GM19463 (cell line): Measurements from ENCODE around the gene CDK4.
"Not testable (repeated sequence)": the region's sequence is repeated elsewhere in the genome, so short reads cannot be mapped to it uniquely, and the experiment has no call there.

ENCODE experiments used
- ATAC-seq: cut with Tn5 transposase; IDR thresholded peaks from one replicate; pipeline ENCODE4 v1.9.1; 2021; ENCODE audit warnings: mild to moderate bottlenecking, moderate library complexity; ENCODE audit not compliant: unreplicated experiment

Gene CDK4

GRCh38 chr12:57726884-57727757, 25.0 kb downstream of the CDK4 start:
- no peak for ATAC-seq

DNA sequence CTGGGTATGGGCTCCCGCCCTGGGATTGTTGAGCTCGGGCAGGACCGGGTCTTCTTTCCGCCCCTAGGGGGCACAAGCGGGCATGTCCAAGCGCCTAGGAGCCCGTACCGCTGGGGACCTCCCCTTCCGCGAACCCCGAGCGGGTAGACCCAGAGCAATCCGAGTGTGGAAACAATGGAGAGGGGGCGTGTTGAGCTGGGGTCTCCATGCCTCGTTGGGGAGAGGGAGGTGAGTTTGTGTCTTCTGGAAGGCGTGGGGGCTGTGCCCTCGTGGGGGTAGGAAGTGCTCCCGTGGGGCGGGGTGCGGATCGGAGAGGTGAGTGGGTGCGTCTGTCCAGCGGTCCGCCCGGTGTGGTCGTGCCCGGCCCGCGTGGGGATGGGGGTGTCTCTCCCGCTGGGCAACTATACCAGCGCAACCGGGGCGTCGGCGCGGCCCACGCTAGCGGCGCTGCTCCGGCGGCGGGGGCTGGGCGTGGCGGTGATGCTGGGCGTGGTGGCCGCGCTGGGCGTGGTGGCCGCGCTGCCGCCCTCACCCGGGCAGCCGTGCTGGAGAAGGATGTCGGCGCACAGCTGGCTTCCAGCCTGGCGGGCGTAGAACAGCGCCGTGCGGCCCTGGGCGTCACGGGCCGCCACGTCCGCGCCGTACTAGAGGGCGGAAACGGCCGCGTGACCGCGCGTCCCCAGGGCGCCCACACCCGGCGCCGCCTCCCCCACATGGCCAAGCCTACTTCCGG, 25.8 kb downstream of the CDK4 start:
- no peak for ATAC-seq

DNA sequence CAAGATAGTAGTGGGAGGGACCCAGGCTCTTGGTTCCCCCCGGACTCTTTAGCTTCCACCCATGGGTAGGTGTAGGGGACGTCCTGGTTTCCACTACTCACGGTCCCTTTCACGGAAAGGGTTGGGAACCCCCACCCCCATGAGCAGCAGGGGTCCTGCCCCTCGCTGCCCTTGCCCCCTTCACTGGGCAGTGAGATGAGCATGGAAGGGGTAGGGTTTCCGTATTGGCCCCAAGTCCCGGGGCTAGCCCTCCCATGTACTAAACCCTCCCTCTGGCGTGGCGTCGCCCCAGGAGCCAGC, 26.3 kb downstream of the CDK4 start:
- ATAC-seq, result no peak

DNA sequence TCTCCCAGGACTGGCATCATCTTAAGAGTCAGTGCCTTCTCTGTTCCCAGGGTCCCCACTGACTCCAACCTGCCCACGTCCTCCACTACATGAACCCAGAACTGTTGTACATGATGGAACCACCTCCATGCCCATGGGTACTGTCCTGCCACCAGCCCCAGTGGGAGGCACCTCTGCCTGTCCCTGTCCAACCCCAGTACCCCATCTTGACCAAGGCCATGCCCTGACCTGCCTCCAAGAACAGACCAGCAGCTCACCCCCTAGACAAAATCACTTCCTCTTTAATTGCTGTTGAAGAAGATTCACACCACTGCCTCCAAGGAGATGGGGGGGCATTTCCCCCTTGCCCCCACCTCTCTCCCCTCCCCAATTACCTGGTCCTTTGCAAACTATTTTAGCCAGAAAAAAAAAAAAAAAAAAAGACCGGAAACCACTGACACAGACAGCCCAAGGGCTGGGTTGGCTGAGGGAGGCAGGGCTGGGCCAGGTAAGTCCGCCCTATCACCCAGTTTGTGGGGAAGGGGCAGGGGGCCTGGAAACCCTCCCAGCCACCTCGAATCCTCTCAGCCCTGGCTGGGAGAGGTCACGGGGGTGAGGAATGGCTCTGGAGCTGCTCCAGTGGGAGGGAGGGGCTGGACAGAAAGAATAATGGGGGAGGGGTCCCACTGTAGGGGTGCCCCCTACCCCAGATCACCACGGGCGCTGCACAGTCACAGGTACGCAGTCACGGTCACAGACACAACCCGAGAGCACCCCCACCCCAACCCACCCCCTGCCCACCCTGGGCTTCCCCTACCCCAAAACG, 27.0 kb downstream of the CDK4 start:
- no peak for ATAC-seq

GRCh38 chr12:57724003-57724935, 27.8 kb downstream of the CDK4 start:
- no peak for ATAC-seq

- no peak for ATAC-seq
These were observed 28.5 kb downstream of the CDK4 start for GRCh38 chr12:57723630-57723962.

GRCh38 chr12:57722716-57723629, 29.1 kb downstream of the CDK4 start:
- ATAC-seq, result no peak

DNA sequence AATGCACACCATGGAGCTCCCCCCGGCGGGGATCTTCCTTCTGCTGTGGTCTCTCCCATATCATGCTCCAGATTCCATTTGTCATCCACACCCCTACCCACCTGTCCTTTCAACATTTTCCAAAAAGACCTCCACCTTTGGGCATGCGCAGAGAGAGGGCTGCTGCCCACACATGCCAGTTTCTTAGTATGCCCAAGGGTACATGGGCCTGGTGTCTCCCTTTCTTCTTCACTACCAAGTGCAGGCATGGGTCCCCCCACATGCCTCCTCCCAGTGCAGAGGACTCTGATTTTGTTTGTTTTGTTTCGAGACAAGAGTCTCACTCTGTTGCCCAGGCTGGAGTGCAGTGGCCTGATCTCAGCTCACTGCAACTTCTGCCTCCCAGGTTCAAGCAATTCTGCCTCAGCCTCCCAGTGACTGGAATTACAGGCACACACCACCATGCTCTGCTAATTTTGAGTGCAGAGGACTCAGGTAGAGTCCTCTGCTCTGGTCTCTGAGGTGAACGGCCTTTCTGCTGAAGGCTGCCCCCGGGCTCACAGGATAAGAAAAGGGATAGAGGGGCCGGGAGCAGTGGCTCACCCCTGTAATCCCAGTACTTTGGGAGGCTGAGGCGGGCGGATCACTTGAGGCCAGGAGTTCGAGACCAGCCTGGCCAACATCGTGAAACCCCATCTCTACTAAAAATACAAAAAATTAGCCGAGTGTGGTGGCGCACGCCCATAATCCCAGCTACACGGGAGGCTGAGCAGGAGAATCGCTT, 30.1 kb downstream of the CDK4 start:
- ATAC-seq, result not testable (repeated sequence)

DNA sequence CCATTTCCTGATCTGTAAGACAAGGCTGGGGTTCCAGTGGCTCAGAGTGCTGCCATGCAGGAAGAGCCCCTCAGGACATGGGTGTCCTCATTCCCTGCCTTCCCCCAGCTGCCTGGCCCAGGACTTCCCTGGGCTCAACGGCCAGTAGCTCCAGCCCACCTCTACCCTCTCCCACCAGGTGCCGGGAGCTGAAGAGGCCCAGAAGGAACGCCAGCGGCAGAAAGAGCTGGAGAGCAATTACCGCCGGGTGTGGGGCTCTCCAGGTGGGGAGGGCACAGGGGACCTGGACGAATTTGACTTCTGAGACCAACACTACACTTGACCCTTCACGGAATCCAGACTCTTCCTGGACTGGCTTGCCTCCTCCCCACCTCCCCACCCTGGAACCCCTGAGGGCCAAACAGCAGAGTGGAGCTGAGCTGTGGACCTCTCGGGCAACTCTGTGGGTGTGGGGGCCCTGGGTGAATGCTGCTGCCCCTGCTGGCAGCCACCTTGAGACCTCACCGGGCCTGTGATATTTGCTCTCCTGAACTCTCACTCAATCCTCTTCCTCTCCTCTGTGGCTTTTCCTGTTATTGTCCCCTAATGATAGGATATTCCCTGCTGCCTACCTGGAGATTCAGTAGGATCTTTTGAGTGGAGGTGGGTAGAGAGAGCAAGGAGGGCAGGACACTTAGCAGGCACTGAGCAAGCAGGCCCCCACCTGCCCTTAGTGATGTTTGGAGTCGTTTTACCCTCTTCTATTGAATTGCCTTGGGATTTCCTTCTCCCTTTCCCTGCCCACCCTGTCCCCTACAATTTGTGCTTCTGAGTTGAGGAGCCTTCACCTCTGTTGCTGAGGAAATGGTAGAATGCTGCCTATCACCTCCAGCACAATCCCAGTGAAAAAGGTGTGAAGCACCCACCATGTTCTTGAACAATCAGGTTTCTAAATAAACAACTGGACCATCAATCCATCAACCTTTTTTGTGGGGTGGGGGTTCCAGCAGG, 31.2 kb downstream of the CDK4 start:
- no peak for ATAC-seq

- ATAC-seq, result no peak
These were observed 32.1 kb downstream of the CDK4 start for GRCh38 chr12:57719777-57720605.

GRCh38 chr12:57718641-57719528, 33.2 kb downstream of the CDK4 start:
- ATAC-seq, result no peak

DNA sequence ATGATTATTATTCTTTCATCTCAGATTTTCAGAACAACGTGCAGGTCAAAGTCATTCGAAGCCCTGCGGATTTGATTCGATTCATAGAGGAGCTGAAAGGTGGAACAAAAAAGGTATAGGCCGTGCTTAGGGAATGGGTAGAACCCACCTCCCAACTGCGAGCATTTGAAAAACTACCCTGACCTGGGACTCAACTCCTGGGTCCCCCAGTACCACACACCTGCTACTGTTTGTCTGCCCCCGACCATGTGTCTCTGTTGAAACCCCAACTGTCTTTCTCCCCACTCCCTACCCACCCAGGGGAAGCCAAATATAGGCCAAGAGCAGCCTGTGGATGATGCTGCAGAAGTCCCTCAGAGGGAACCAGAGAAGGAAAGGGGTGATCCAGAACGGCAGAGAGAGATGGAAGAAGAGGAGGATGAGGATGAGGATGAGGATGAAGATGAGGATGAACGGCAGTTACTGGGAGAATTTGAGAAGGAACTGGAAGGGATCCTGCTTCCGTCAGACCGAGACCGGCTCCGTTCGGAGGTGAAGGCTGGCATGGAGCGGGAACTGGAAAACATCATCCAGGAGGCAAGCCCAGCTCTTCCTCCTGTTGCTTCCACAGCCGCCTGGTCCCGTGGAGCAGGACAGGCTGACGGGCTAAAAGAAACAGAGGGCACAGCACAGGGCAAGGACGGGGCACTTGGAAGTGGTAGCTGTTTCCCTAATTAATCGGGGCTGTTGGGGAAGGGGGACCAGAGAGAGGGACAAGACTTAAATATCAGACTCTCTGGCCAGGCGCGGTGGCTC, 34.1 kb downstream of the CDK4 start:
- ATAC-seq, result no peak

GRCh38 chr12:57717131-57717530, 35.0 kb downstream of the CDK4 start:
- no peak for ATAC-seq

DNA sequence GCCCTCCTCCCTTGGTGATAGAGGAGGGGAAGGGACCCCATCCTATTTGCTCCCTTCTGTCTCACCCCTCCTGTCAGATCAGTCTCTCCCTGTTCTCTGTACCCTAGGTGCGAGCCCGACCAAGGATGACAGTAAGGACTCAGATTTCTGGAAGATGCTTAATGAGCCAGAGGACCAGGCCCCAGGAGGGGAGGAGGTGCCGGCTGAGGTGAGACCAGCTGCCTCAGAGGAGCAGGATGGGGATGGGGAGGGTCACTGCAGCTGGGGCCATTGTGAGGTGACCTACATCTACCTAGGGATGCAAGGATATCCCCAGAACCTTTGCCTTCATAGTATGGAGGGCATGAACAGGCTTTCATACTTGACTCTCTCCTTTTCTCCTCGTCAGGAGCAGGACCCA, 35.8 kb downstream of the CDK4 start:
- no peak for ATAC-seq

GRCh38 chr12:57715786-57716185, 36.3 kb downstream of the CDK4 start:
- ATAC-seq, result no peak
